Neural cell (in vitro differentiated cells): ENCODE results near the gene LRRN4CL. TPM values are rescaled to one million over a fixed set of nuclear protein-coding genes. Genes with fewer than 3 reads are reported as not detected.

Experiments used
- H2AFZ ChIP-seq: fragments of 200-600, 300-800 bp; sonication (generic), shearing (Covaris generic); 2 replicates; pipeline ENCODE4 v1.6.0; 2014; ENCODE audit warnings: low read depth, mild to moderate bottlenecking, antibody characterized with exemption, low read length, moderate library complexity
- H3F3A ChIP-seq: fragments of 200-600 bp; shearing (Covaris generic); 2 replicates; pipeline ENCODE4 v1.6.1; 2016; ENCODE audit warnings: mild to moderate bottlenecking, moderate library complexity, mixed read lengths, antibody characterized with exemption, low read length; ENCODE audit not compliant: insufficient read depth, poor library complexity, severe bottlenecking
- H3K27ac ChIP-seq: fragments of 200-600, 300-800 bp; sonication (generic), shearing (Covaris generic); 2 replicates; pipeline ENCODE4 v1.5.1; 2014; ENCODE audit warnings: mild to moderate bottlenecking, low read length, moderate library complexity
- H3K27me3 ChIP-seq: fragments of 300-800, 200-600 bp; sonication (generic), shearing (Covaris generic); 2 replicates; pipeline ENCODE4 v1.6.0; 2014; ENCODE audit warnings: mild to moderate bottlenecking, low read depth, low read length, moderate library complexity; ENCODE audit not compliant: insufficient read depth
- H3K36me3 ChIP-seq: fragments of 300-800, 200-600 bp; sonication (generic), shearing (Covaris generic); 2 replicates; pipeline ENCODE4 v1.5.1; 2014; ENCODE audit warnings: mild to moderate bottlenecking, antibody characterized with exemption, low read length, moderate library complexity; ENCODE audit not compliant: insufficient read depth
- H3K4me2 ChIP-seq: fragments of 300-800, 200-600 bp; sonication (generic), shearing (Covaris generic); 2 replicates; pipeline ENCODE4 v1.6.0; 2014; ENCODE audit warnings: mild to moderate bottlenecking, low read length
- H3K4me3 ChIP-seq: fragments of 300-800, 200-600 bp; sonication (generic), shearing (Covaris generic); 2 replicates; pipeline ENCODE4 v1.5.1; 2014; ENCODE audit warnings: mild to moderate bottlenecking, low read length, moderate library complexity
- H3K79me2 ChIP-seq: fragments of 200-600 bp; shearing (Covaris generic); replicated peaks from 2 replicates; pipeline ENCODE4 v1.6.0; 2014; ENCODE audit warnings: mild to moderate bottlenecking, low read length, moderate library complexity; ENCODE audit not compliant: insufficient read depth
- H3K9ac ChIP-seq: fragments of 300-800, 200-600 bp; sonication (generic), shearing (Covaris generic); 2 replicates; pipeline ENCODE4 v1.6.1; 2016; ENCODE audit warnings: mild to moderate bottlenecking, low read length, mixed read lengths
- H3K9me2 ChIP-seq: fragments of 200-600 bp; shearing (Covaris generic); 2 replicates; pipeline ENCODE4 v1.6.1; 2016; ENCODE audit warnings: mild to moderate bottlenecking, low read length, mixed read lengths; ENCODE audit not compliant: insufficient read depth
- H3K9me3 ChIP-seq: fragments of 200-600, 300-800 bp; sonication (generic), shearing (Covaris generic); 2 replicates; pipeline ENCODE4 v1.6.1; 2016; ENCODE audit warnings: mild to moderate bottlenecking, mixed run types, low read length, moderate library complexity, mixed read lengths
- H4K20me1 ChIP-seq: fragments of 200-600 bp; shearing (Covaris generic); 2 replicates; pipeline ENCODE4 v1.6.1; 2016; ENCODE audit warnings: mild to moderate bottlenecking, mixed run types; ENCODE audit not compliant: insufficient read depth
- CTCF ChIP-seq: fragments of 450-650 bp; IDR thresholded peaks from 2 replicates; pipeline ENCODE4 v1.5.1; 2014; ENCODE audit warnings: antibody characterized with exemption, mild to moderate bottlenecking, moderate library complexity; ENCODE audit not compliant: poor library complexity, severe bottlenecking
- EP300 ChIP-seq: fragments of 450-650 bp; conservative IDR thresholded peaks from 2 replicates; pipeline ENCODE4 v1.6.1; 2014; ENCODE audit warnings: antibody characterized with exemption, mild to moderate bottlenecking, moderate library complexity; ENCODE audit not compliant: poor library complexity, severe bottlenecking
- EZH2 ChIP-seq: fragments of 200-600, 300-800 bp; shearing (Covaris generic), sonication (generic); IDR thresholded peaks from 2 replicates; pipeline ENCODE4 v1.6.1; 2014; ENCODE audit warnings: antibody characterized with exemption, low read length, borderline replicate concordance, mild to moderate bottlenecking; ENCODE audit not compliant: insufficient read depth, poor library complexity, severe bottlenecking
- MXI1 ChIP-seq: fragments of 450-650 bp; conservative IDR thresholded peaks from 2 replicates; pipeline ENCODE4 v1.6.1; 2014; ENCODE audit warnings: antibody characterized with exemption, mild to moderate bottlenecking; ENCODE audit not compliant: poor library complexity, severe bottlenecking
- POLR2AphosphoS5 ChIP-seq: IDR thresholded peaks from 2 replicates; pipeline ENCODE4 v1.6.1; 2012
- RAD21 ChIP-seq: fragments of 450-650 bp; conservative IDR thresholded peaks from 2 replicates; pipeline ENCODE4 v1.6.1; 2014; ENCODE audit warnings: antibody characterized with exemption, mild to moderate bottlenecking, moderate library complexity
- SMC3 ChIP-seq: fragments of 450-650 bp; conservative IDR thresholded peaks from 2 replicates; pipeline ENCODE4 v1.6.1; 2014; ENCODE audit warnings: antibody characterized with exemption, mild to moderate bottlenecking, moderate library complexity; ENCODE audit not compliant: poor library complexity
- TAF1 ChIP-seq: IDR thresholded peaks from 2 replicates; pipeline ENCODE4 v1.6.1; 2012; ENCODE audit warnings: low read depth
- polyA plus RNA-seq: library from polyadenylated mRNA; depleted of rRNA; stranded (reverse); fragments of >200 nt; gene quantifications from 2 replicates; pipeline ENCODE4 v1.2.3, GENCODE V29; 2014
- TF ChIP-seq, protein P1 (sequence below): IDR thresholded peaks from 2 replicates; pipeline ENCODE4 v1.6.1; 2012; ENCODE audit warnings: borderline replicate concordance

Gene LRRN4CL
- polyA plus RNA-seq, 1 donor from 2014 or later = 0.82 TPM

- peak overlapping the region; percentile 93 for H3K27ac ChIP-seq
- no peaks in the 10 kb centered on the region for H3K9me3 ChIP-seq
- H3K36me3 ChIP-seq = peaks cover 17% of the 10 kb centered on the region
- H3K4me2 ChIP-seq = peak overlapping the region; percentile 99
- no peaks in the 10 kb centered on the region for H3K9me2 ChIP-seq
- H3K4me3 ChIP-seq = peak overlapping the region; percentile 83
- TF ChIP-seq CTCF = no peak
- TF ChIP-seq TAF1 = no peak
- TF ChIP-seq EZH2 = no peak
- no peak for TF ChIP-seq RAD21
- no peak for TF ChIP-seq POLR2AphosphoS5
- TF ChIP-seq EP300 = no peak
- TF ChIP-seq, protein P1, sequence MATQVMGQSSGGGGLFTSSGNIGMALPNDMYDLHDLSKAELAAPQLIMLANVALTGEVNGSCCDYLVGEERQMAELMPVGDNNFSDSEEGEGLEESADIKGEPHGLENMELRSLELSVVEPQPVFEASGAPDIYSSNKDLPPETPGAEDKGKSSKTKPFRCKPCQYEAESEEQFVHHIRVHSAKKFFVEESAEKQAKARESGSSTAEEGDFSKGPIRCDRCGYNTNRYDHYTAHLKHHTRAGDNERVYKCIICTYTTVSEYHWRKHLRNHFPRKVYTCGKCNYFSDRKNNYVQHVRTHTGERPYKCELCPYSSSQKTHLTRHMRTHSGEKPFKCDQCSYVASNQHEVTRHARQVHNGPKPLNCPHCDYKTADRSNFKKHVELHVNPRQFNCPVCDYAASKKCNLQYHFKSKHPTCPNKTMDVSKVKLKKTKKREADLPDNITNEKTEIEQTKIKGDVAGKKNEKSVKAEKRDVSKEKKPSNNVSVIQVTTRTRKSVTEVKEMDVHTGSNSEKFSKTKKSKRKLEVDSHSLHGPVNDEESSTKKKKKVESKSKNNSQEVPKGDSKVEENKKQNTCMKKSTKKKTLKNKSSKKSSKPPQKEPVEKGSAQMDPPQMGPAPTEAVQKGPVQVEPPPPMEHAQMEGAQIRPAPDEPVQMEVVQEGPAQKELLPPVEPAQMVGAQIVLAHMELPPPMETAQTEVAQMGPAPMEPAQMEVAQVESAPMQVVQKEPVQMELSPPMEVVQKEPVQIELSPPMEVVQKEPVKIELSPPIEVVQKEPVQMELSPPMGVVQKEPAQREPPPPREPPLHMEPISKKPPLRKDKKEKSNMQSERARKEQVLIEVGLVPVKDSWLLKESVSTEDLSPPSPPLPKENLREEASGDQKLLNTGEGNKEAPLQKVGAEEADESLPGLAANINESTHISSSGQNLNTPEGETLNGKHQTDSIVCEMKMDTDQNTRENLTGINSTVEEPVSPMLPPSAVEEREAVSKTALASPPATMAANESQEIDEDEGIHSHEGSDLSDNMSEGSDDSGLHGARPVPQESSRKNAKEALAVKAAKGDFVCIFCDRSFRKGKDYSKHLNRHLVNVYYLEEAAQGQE = no peak
- no peak for TF ChIP-seq SMC3
- TF ChIP-seq MXI1 = no peak
- H3K9ac ChIP-seq = peak overlapping the region; percentile 75
- peaks cover 62% of the 10 kb centered on the region for H3K79me2 ChIP-seq
- H3K27me3 ChIP-seq = no peaks in the 10 kb centered on the region
- peaks cover 5% of the 10 kb centered on the region for H3F3A ChIP-seq
- no peak overlapping the region for H2AFZ ChIP-seq
- H4K20me1 ChIP-seq = peaks cover 3% of the 10 kb centered on the region
Observed at GRCh38 chr11:62726156-62726914, 37.0 kb upstream of the LRRN4CL start.

- no peak for TF ChIP-seq EP300
- TF ChIP-seq MXI1 = no peak
- TF ChIP-seq, protein P1 = no peak
- no peak for TF ChIP-seq RAD21
- no peak for TF ChIP-seq POLR2AphosphoS5
- TF ChIP-seq EZH2 = no peak
- TF ChIP-seq SMC3 = no peak
- no peak for TF ChIP-seq TAF1
- TF ChIP-seq CTCF = no peak
Observed at GRCh38 chr11:62725646-62726045, 36.3 kb upstream of the LRRN4CL start.

More at GRCh38 chr11:62725646-62726045, 36.3 kb upstream of the LRRN4CL start:
- no peaks in the 10 kb centered on the region for H3K9me3 ChIP-seq
- H3K9ac ChIP-seq = peak overlapping the region; percentile 75
- H3F3A ChIP-seq = peaks cover 5% of the 10 kb centered on the region
- H3K27ac ChIP-seq = peak overlapping the region; percentile 93
- H2AFZ ChIP-seq = no peak overlapping the region
- H3K4me2 ChIP-seq = peak overlapping the region; percentile 99
- no peaks in the 10 kb centered on the region for H3K27me3 ChIP-seq
- H3K79me2 ChIP-seq = peaks cover 67% of the 10 kb centered on the region
- peak overlapping the region; percentile 83 for H3K4me3 ChIP-seq
- no peaks in the 10 kb centered on the region for H3K9me2 ChIP-seq
- peaks cover 3% of the 10 kb centered on the region for H4K20me1 ChIP-seq
- H3K36me3 ChIP-seq = peaks cover 22% of the 10 kb centered on the region
